HepG2 (cell line): ENCODE measurements around the gene SLC12A9. TPM values are rescaled to one million over a fixed set of nuclear protein-coding genes. Genes with fewer than 3 reads are reported as not detected.
A peak's percentile ranks its signal among the peaks of the same experiment; 100 is the strongest.

Experiments
- ATAD3A ChIP-seq: sonication (generic); formaldehyde crosslinking; IDR thresholded peaks from 2 replicates; pipeline ENCODE4 v1.4.0; 2020; ENCODE audit warnings: missing genetic modification reagents
- CHD4 ChIP-seq: fragments of 200-600 bp; sonication (generic); IDR thresholded peaks from 2 replicates; pipeline ENCODE4 v1.7.0; 2017; ENCODE audit warnings: mild to moderate bottlenecking, low read length, borderline replicate concordance
- HNRNPK ChIP-seq: fragments of 200-400 bp; formaldehyde crosslinking; IDR thresholded peaks from 2 replicates; pipeline ENCODE4 v1.6.1; 2018; ENCODE audit warnings: low read length, low read depth, moderate library complexity, mild to moderate bottlenecking; ENCODE audit not compliant: poor library complexity, severe bottlenecking
- HOXA3 ChIP-seq: sonication (generic); formaldehyde crosslinking; IDR thresholded peaks from 2 replicates; pipeline ENCODE4 v1.5.0; 2020; ENCODE audit warnings: missing genetic modification reagents
- MXD1 ChIP-seq: sonication (generic); formaldehyde crosslinking; IDR thresholded peaks from 2 replicates; pipeline ENCODE4 v1.4.0; 2020; ENCODE audit warnings: mild to moderate bottlenecking, missing genetic modification reagents
- NFYB ChIP-seq: sonication (generic); formaldehyde crosslinking; IDR thresholded peaks from 2 replicates; pipeline ENCODE4 v1.4.0; 2020; ENCODE audit warnings: missing genetic modification reagents
- PAF1 ChIP-seq: IDR thresholded peaks from 2 replicates; pipeline ENCODE4 v1.6.1; 2016; ENCODE audit warnings: missing genetic modification reagents, missing compliant biosample characterization
- PRDM4 ChIP-seq: sonication (generic); formaldehyde crosslinking; IDR thresholded peaks from 2 replicates; pipeline ENCODE4 v1.9.0; 2021; ENCODE audit warnings: missing genetic modification reagents, borderline replicate concordance
- RAD51 ChIP-seq: fragments of 450-650 bp; IDR thresholded peaks from 2 replicates; pipeline ENCODE4 v1.6.1; 2016; ENCODE audit warnings: borderline replicate concordance
- SKIL ChIP-seq: sonication (generic); formaldehyde crosslinking; IDR thresholded peaks from 2 replicates; pipeline ENCODE4 v1.8.0; 2022; ENCODE audit warnings: missing genetic modification reagents, mild to moderate bottlenecking, moderate library complexity, borderline replicate concordance
- TEF ChIP-seq: sonication (generic); formaldehyde crosslinking; IDR thresholded peaks from 2 replicates; pipeline ENCODE4 v1.5.0; 2020; ENCODE audit warnings: missing genetic modification reagents
- ZFP37 ChIP-seq: sonication (generic); formaldehyde crosslinking; IDR thresholded peaks from 2 replicates; pipeline ENCODE4 v1.4.0; 2020; ENCODE audit warnings: missing genetic modification reagents, borderline replicate concordance
- ZNF207 ChIP-seq: fragments of 450-650 bp; IDR thresholded peaks from 2 replicates; pipeline ENCODE4 v1.6.1; 2016; ENCODE audit warnings: antibody characterized with exemption, borderline replicate concordance
- ZNF382 ChIP-seq: sonication (generic); formaldehyde crosslinking; IDR thresholded peaks from 2 replicates; pipeline ENCODE4 v1.5.0; 2020; ENCODE audit warnings: missing genetic modification reagents, mild to moderate bottlenecking, borderline replicate concordance
- ZNF446 ChIP-seq: sonication (generic); formaldehyde crosslinking; IDR thresholded peaks from 2 replicates; pipeline ENCODE4 v1.5.0; 2020; ENCODE audit warnings: mild to moderate bottlenecking, missing genetic modification reagents
- ZNF512B ChIP-seq: sonication (generic); formaldehyde crosslinking; IDR thresholded peaks from 2 replicates; pipeline ENCODE4 v1.5.1; 2020; ENCODE audit warnings: missing genetic modification reagents, mild to moderate bottlenecking, borderline replicate concordance
- ZNF562 ChIP-seq: sonication (generic); formaldehyde crosslinking; IDR thresholded peaks from 2 replicates; pipeline ENCODE4 v1.8.0; 2022; ENCODE audit warnings: missing genetic modification reagents, borderline replicate concordance
- ZNF615 ChIP-seq: sonication (generic); formaldehyde crosslinking; IDR thresholded peaks from 2 replicates; pipeline ENCODE4 v1.5.0; 2020; ENCODE audit warnings: mild to moderate bottlenecking, missing genetic modification reagents, borderline replicate concordance
- ZNF740 ChIP-seq: sonication (generic); formaldehyde crosslinking; IDR thresholded peaks from 2 replicates; pipeline ENCODE4 v1.4.0; 2020; ENCODE audit warnings: missing genetic modification reagents
- ZNF788 ChIP-seq: sonication (generic); formaldehyde crosslinking; IDR thresholded peaks from 2 replicates; pipeline ENCODE4 v1.5.0; 2020; ENCODE audit warnings: mild to moderate bottlenecking, missing genetic modification reagents, borderline replicate concordance
- polyA plus RNA-seq, 8 experiments: library from polyadenylated mRNA; depleted of rRNA in 3 of 8; stranded (reverse) in 7 of 8; unstranded in 1 of 8; fragments of >200 nt; fragmentation: Illumina TruSeq in 4 of 8; extraction: Trizol in 4 of 8; gene quantifications; 2 replicates each; pipeline versions ENCODE4 v1.2.1 to v1.2.3, GENCODE V29; 2011 to 2016; ENCODE audit warnings: low read depth in 4 of 8, missing spikeins in 1 of 8, mixed read lengths in 1 of 8; ENCODE audit not compliant: insufficient read depth in 1 of 8
- total RNA-seq, 5 experiments: library from RNA; depleted of rRNA; stranded (reverse); fragments of >200 nt; fragmentation: Illumina TruSeq; extraction: Trizol; gene quantifications; 2 replicates each; pipeline ENCODE4 v1.2.3, GENCODE V29; 2016; ENCODE audit warnings: low read depth in 1 of 5

SLC12A9 gene
- total and polyA plus RNA-seq, 2 of the 13 experiments (the other 11 are each of a cell fraction or from before 2014, with no cell fraction given): 8.7 to 16.6 TPM

GRCh38 chr7:100895956-100896731, 43.6 kb downstream of the SLC12A9 start (continued):
- no peak for TF ChIP-seq NFYB (CRISPR knock-in tag)
- no peak for TF ChIP-seq PRDM4
- TF ChIP-seq ZNF207: no peak
- TF ChIP-seq ZNF740: no peak
- TF ChIP-seq ZNF382 (CRISPR knock-in tag): no peak
- TF ChIP-seq MXD1: no peak
- no peak for TF ChIP-seq ATAD3A (CRISPR knock-in tag)
- TF ChIP-seq HNRNPK: no peak
- TF ChIP-seq HOXA3 (CRISPR knock-in tag): no peak
- no peak for TF ChIP-seq RAD51
- no peak for TF ChIP-seq ZNF788 (CRISPR knock-in tag)
- no peak for TF ChIP-seq ZNF512B
- no peak for TF ChIP-seq ZNF615
- no peak for TF ChIP-seq ZNF562 (CRISPR knock-in tag)
- no peak for TF ChIP-seq CHD4
- TF ChIP-seq ZNF446 (CRISPR knock-in tag): no peak
- TF ChIP-seq ZFP37 (CRISPR knock-in tag): no peak
- peak; percentile 44 for TF ChIP-seq SKIL (CRISPR knock-in tag)
- no peak for TF ChIP-seq TEF (CRISPR knock-in tag)
- no peak for TF ChIP-seq PAF1 (CRISPR knock-in tag)
